ENCODE results near the gene OS9. TPM values are rescaled to one million over a fixed set of nuclear protein-coding genes. Genes with fewer than 3 reads are reported as not detected.

OS9 gene
- total RNA-seq, 1 experiment from 2014 or later = 145 TPM

DNA sequence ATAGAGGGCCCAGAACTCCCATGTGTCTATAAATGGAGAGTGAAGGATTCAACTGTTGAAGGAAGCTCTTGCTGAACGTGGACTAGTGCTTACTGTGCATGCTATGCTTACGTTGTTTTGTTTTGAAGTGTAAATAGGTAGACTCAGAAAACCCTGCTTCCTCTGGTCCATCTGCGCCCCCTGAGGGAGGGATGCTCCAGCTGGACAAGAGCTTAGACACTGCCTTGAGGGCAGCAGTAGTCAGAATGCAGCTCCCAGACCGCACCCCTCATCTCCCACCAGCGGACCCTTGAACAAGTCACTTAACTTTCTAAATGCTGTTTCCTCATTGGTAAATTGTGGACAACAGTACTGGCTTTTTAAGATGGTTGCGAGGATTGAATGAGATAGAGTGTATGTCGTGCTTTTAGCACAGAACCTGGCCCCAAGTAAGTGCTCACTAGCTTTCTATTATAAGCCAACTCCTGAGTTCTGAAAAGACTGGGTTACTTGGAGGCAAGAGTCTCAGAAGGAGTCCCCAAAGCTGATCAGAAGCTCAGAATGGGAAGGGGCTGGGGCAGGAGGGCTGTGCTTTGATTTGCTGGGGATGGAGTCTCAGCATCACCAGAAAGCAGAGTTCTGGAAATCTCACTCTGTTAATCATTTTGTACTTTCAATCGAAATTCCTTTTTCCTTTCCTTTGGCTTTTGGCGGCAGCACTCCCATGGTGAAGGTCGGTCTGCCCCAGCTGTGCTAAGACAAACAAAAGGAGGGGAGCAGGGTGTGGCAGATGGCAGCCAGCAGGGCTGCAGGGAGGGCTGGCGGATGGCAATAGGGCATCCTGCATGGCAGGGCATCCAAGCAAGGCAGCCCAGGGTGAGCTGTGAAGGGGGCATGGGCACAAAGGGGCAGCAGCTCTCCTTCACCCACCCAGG, 29.0 kb downstream of the OS9 start:
- Histone ChIP-seq H3K9ac (ENCODE audit: low read length) (no peak overlapping the region), H3K4me2 (ENCODE audit: low read length) (no peak overlapping the region), H3K27ac (ENCODE audit: low read length) (no peak overlapping the region), H3K9me2 (replicated peaks; ENCODE audit: low read length) (no peaks in the 10 kb centered on the region), H3K4me3 (ENCODE audit: low read length) (no peak overlapping the region), H3K9me3 (ENCODE audit: low read length) (no peaks in the 10 kb centered on the region), H3K79me2 (ENCODE audit: low read length) (no peaks in the 10 kb centered on the region), H3K4me1 (ENCODE audit: insufficient read depth, low read length) (peaks cover 4% of the 10 kb centered on the region; the same call in 1 of the 2 replicates), H3F3A (ENCODE audit: low read length, unreplicated experiment) (no peaks in the 10 kb centered on the region), H4K20me1 (ENCODE audit: low read length) (no peaks in the 10 kb centered on the region), H3K27me3 (ENCODE audit: low read length) (no peaks in the 10 kb centered on the region), H2AFZ (ENCODE audit: low read length) (no peak overlapping the region), H3K36me3 (ENCODE audit: low read depth, low read length) (peaks cover 11% of the 10 kb centered on the region; the same call in 1 of the 2 replicates)
- TF ChIP-seq EZH2phosphoT487 (IDR thresholded peaks at IDR 0.05; ENCODE audit: borderline replicate concordance, low read length) (no peak), CTCF (conservative IDR thresholded peaks at IDR 0.05; ENCODE audit: low read depth, low read length) (no peak), EZH2 (IDR thresholded peaks at IDR 0.05; ENCODE audit: low read length, unreplicated experiment) (no peak)
- ChIA-PET CTCF (no interaction called here), POLR2A (ENCODE audit: unreplicated experiment) (interaction anchor here (0.6 kb wide), 1 partner anchor 32 kb away, joined by 3 read pairs; the partner anchor contains the start of gene MARCHF9)
- ATAC-seq = no peak
- intact Hi-C loops (cut with micrococcal nuclease) = no loop called here
- no TSS peak for BruUV-seq (replicated peaks)
- DNase-seq = no peak

- ATAC-seq (no peak), DNase-seq (no peak)
- BruUV-seq (replicated peaks) = no TSS peak
- Histone ChIP-seq H3K27me3 (ENCODE audit: low read length) (no peaks in the 10 kb centered on the region), H3K9me3 (ENCODE audit: low read length) (no peaks in the 10 kb centered on the region), H3K9ac (ENCODE audit: low read length) (no peak overlapping the region), H3K36me3 (ENCODE audit: low read depth, low read length) (peaks cover 11% of the 10 kb centered on the region; the same call in 1 of the 2 replicates), H4K20me1 (ENCODE audit: low read length) (no peaks in the 10 kb centered on the region), H3K79me2 (ENCODE audit: low read length) (no peaks in the 10 kb centered on the region), H3K27ac (ENCODE audit: low read length) (no peak overlapping the region), H3K4me2 (ENCODE audit: low read length) (no peak overlapping the region), H3F3A (ENCODE audit: low read length, unreplicated experiment) (no peaks in the 10 kb centered on the region), H3K9me2 (replicated peaks; ENCODE audit: low read length) (no peaks in the 10 kb centered on the region), H3K4me1 (ENCODE audit: insufficient read depth, low read length) (peaks cover 4% of the 10 kb centered on the region; the same call in 1 of the 2 replicates), H3K4me3 (ENCODE audit: low read length) (no peak overlapping the region), H2AFZ (ENCODE audit: low read length) (no peak overlapping the region)
- ChIA-PET POLR2A (ENCODE audit: unreplicated experiment) (interaction anchor here (0.6 kb wide), 1 partner anchor 31 kb away, joined by 3 read pairs; the partner anchor contains the start of gene MARCHF9), CTCF (no interaction called here)
- TF ChIP-seq EZH2phosphoT487 (IDR thresholded peaks at IDR 0.05; ENCODE audit: borderline replicate concordance, low read length) (no peak), CTCF (conservative IDR thresholded peaks at IDR 0.05; ENCODE audit: low read depth, low read length) (no peak), EZH2 (IDR thresholded peaks at IDR 0.05; ENCODE audit: low read length, unreplicated experiment) (no peak)
- intact Hi-C loops (cut with micrococcal nuclease) = no loop called here
Observed at GRCh38 chr12:57723630-57723962, 29.7 kb downstream of the OS9 start.

Data from PC-3 (cell line).